Liver (tissue), 9 donors: ENCODE measurements around the gene CAPZA2. TPM values are rescaled to one million over a fixed set of nuclear protein-coding genes. Genes with fewer than 3 reads are reported as not detected.

Source experiments
- DNase-seq: peaks from one replicate; pipeline ENCODE4 v3.0.0-alpha.2; 2017; ENCODE audit warnings: low spot score
- H3K27ac ChIP-seq, 2 donors: one replicate each; pipeline ENCODE4 v1.7.0; 2013; ENCODE audit warnings: inconsistent platforms in 2 of 2, low read length in 2 of 2, control low read depth in 1 of 2, low read depth in 1 of 2, mild to moderate bottlenecking in 1 of 2
- H3K27me3 ChIP-seq, 4 donors: one replicate each; pipeline versions ENCODE4 v1.6.1 to v1.7.0; 2013; ENCODE audit warnings: low read length in 3 of 4, inconsistent platforms in 1 of 4, mild to moderate bottlenecking in 1 of 4, moderate library complexity in 1 of 4; ENCODE audit not compliant: control insufficient read depth in 4 of 4, insufficient read depth in 4 of 4
- H3K36me3 ChIP-seq, 4 donors: one replicate each; pipeline versions ENCODE4 v1.6.1 to v1.7.0; 2013; ENCODE audit warnings: low read length in 3 of 4, mild to moderate bottlenecking in 3 of 4, low read depth in 1 of 4, moderate library complexity in 1 of 4; ENCODE audit not compliant: control insufficient read depth in 4 of 4, insufficient read depth in 3 of 4
- H3K4me1 ChIP-seq, 4 donors: one replicate each; pipeline versions ENCODE4 v1.6.1 to v1.7.0; 2013; ENCODE audit warnings: low read length in 3 of 4, mild to moderate bottlenecking in 3 of 4, moderate library complexity in 1 of 4; ENCODE audit not compliant: control insufficient read depth in 4 of 4, insufficient read depth in 4 of 4
- H3K4me3 ChIP-seq, 3 donors: one replicate each; pipeline versions ENCODE4 v1.6.1 to v1.7.0; 2013; ENCODE audit warnings: low read length in 3 of 3, control low read depth in 1 of 3, low read depth in 1 of 3, mild to moderate bottlenecking in 1 of 3
- H3K9ac ChIP-seq, 2 donors: one replicate each; pipeline ENCODE4 v1.7.0; 2013; ENCODE audit warnings: low read length in 2 of 2, mild to moderate bottlenecking in 2 of 2, moderate library complexity in 2 of 2, control low read depth in 1 of 2, low read depth in 1 of 2
- H3K9me3 ChIP-seq, 4 donors: one replicate each; pipeline versions ENCODE4 v1.6.1 to v1.7.0; 2013; ENCODE audit warnings: low read length in 3 of 4; ENCODE audit not compliant: control insufficient read depth in 4 of 4
- CTCF ChIP-seq: fragments of 150-350 bp; IDR thresholded peaks from 2 replicates; pipeline ENCODE4 v1.5.1; 2017; ENCODE audit warnings: improper control_type of control experiment, low read depth, low read length; ENCODE audit not compliant: missing input control
- EGR1 ChIP-seq, 2 donors: IDR thresholded peaks; 2 replicates each; pipeline ENCODE4 v1.6.1; 2016 to 2018; ENCODE audit warnings: antibody characterized with exemption in 2 of 2, low read depth in 2 of 2
- FOXA1 ChIP-seq: IDR thresholded peaks from 2 replicates; pipeline ENCODE4 v1.6.1; 2016; ENCODE audit warnings: antibody characterized with exemption
- FOXA2 ChIP-seq: IDR thresholded peaks from 2 replicates; pipeline ENCODE4 v1.6.1; 2016; ENCODE audit warnings: antibody characterized with exemption
- GABPA ChIP-seq, 2 donors: IDR thresholded peaks in 1 of 2; conservative IDR thresholded peaks in 1 of 2; 2 replicates each; pipeline ENCODE4 v1.6.1; 2016; ENCODE audit warnings: antibody characterized with exemption in 2 of 2, mild to moderate bottlenecking in 1 of 2, moderate library complexity in 1 of 2
- JUND ChIP-seq, 2 donors: IDR thresholded peaks; 2 replicates each; pipeline ENCODE4 v1.6.1; 2016; ENCODE audit warnings: antibody characterized with exemption in 2 of 2
- MAX ChIP-seq: IDR thresholded peaks from 2 replicates; pipeline ENCODE4 v1.6.1; 2016; ENCODE audit warnings: antibody characterized with exemption
- NR2F2 ChIP-seq: IDR thresholded peaks from 2 replicates; pipeline ENCODE4 v1.6.1; 2016; ENCODE audit warnings: antibody characterized with exemption
- RAD21 ChIP-seq, 2 donors: IDR thresholded peaks; 2 replicates each; pipeline ENCODE4 v1.6.1; 2016; ENCODE audit warnings: antibody characterized with exemption in 2 of 2, mild to moderate bottlenecking in 2 of 2
- RXRA ChIP-seq, 2 donors: IDR thresholded peaks; 2 replicates each; pipeline ENCODE4 v1.6.1; 2017 to 2018; ENCODE audit warnings: antibody characterized with exemption in 2 of 2, mild to moderate bottlenecking in 1 of 2
- SP1 ChIP-seq: IDR thresholded peaks from 2 replicates; pipeline ENCODE4 v1.6.1; 2018; ENCODE audit warnings: antibody characterized with exemption, mild to moderate bottlenecking
- TAF1 ChIP-seq: conservative IDR thresholded peaks from 2 replicates; pipeline ENCODE4 v1.6.1; 2016; ENCODE audit warnings: antibody characterized with exemption, mild to moderate bottlenecking
- YY1 ChIP-seq: IDR thresholded peaks from 2 replicates; pipeline ENCODE4 v1.6.1; 2016; ENCODE audit warnings: antibody characterized with exemption, mild to moderate bottlenecking
- WGBS: extraction: QIAGEN DNeasy Blood & Tissue Kit; methylation state at CpG from one replicate; pipeline ENCODE4 v1.1.7; 2013; 5-methylcytosine and 5-hydroxymethylcytosine counted together
- polyA plus RNA-seq, 2 donors: library from polyadenylated mRNA; stranded (reverse) in 1 of 2; unstranded in 1 of 2; fragments of 200-250 nt in 1 of 2; fragments of >200 nt in 1 of 2; fragmentation: Nextera tagmentation in 1 of 2; extraction: Ambion mirVana in 1 of 2; gene quantifications; one replicate each; pipeline versions ENCODE4 v1.2.1 to v1.2.3, GENCODE V29; 2013 to 2015
- total RNA-seq, 2 donors: library from RNA; depleted of rRNA; stranded (reverse); fragments of >200 nt; gene quantifications; one replicate each; pipeline ENCODE4 v1.2.3, GENCODE V29; 2014
- TF ChIP-seq, protein P1 (sequence below): IDR thresholded peaks from 2 replicates; pipeline ENCODE4 v1.6.1; 2016; ENCODE audit warnings: antibody characterized with exemption, mild to moderate bottlenecking
- TF ChIP-seq, protein P2 (sequence below): IDR thresholded peaks from 2 replicates; pipeline ENCODE4 v1.6.1; 2016; ENCODE audit warnings: antibody characterized with exemption
- TF ChIP-seq, protein P3 (sequence below): IDR thresholded peaks from 2 replicates; pipeline ENCODE4 v1.6.1; 2016; ENCODE audit warnings: antibody characterized with exemption
- donor health status: healthy.
- donor health status: healthy.
- donor health status: healthy.
- donor health status: healthy.
- donor health status: healthy.

CAPZA2 gene
- total and polyA plus RNA-seq, 4 donors, result 45.1 to 90.0 (median 69.1) TPM

GRCh38 chr7:116950889-116951351, 88.5 kb downstream of the CAPZA2 start (continued):
- no peak for TF ChIP-seq NR2F2

GRCh38 chr7:116951366-116952292, 89.2 kb downstream of the CAPZA2 start:
- Histone ChIP-seq H3K27me3 (no peaks in the 10 kb centered on the region), H3K4me3 (no peak overlapping the region), H3K4me1 (peaks cover 0 to 21% (median 10%) of the 10 kb centered on the region in 4 donors), H3K27ac (no peak overlapping the region), H3K9ac (no peak overlapping the region), H3K36me3 (no peaks in the 10 kb centered on the region), H3K9me3 (no peaks in the 10 kb centered on the region)
- TF ChIP-seq, protein P1, sequence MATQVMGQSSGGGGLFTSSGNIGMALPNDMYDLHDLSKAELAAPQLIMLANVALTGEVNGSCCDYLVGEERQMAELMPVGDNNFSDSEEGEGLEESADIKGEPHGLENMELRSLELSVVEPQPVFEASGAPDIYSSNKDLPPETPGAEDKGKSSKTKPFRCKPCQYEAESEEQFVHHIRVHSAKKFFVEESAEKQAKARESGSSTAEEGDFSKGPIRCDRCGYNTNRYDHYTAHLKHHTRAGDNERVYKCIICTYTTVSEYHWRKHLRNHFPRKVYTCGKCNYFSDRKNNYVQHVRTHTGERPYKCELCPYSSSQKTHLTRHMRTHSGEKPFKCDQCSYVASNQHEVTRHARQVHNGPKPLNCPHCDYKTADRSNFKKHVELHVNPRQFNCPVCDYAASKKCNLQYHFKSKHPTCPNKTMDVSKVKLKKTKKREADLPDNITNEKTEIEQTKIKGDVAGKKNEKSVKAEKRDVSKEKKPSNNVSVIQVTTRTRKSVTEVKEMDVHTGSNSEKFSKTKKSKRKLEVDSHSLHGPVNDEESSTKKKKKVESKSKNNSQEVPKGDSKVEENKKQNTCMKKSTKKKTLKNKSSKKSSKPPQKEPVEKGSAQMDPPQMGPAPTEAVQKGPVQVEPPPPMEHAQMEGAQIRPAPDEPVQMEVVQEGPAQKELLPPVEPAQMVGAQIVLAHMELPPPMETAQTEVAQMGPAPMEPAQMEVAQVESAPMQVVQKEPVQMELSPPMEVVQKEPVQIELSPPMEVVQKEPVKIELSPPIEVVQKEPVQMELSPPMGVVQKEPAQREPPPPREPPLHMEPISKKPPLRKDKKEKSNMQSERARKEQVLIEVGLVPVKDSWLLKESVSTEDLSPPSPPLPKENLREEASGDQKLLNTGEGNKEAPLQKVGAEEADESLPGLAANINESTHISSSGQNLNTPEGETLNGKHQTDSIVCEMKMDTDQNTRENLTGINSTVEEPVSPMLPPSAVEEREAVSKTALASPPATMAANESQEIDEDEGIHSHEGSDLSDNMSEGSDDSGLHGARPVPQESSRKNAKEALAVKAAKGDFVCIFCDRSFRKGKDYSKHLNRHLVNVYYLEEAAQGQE, result no peak
- TF ChIP-seq EGR1 (IDR thresholded peaks at IDR 0.05; ENCODE audit: low read depth in 2 of 2) (no peak), FOXA1 (no peak), RAD21 (IDR thresholded peaks at IDR 0.05) (no peak), YY1 (no peak), RXRA (IDR thresholded peaks at IDR 0.05) (no peak), CTCF (no peak), TAF1 (no peak), FOXA2 (no peak), GABPA (IDR thresholded peaks at IDR 0.05 in 1 of 2, conservative IDR thresholded peaks at IDR 0.05 in 1 of 2) (no peak), SP1 (no peak), JUND (IDR thresholded peaks at IDR 0.05) (no peak), MAX (no peak), NR2F2 (no peak)
- TF ChIP-seq, protein P2, sequence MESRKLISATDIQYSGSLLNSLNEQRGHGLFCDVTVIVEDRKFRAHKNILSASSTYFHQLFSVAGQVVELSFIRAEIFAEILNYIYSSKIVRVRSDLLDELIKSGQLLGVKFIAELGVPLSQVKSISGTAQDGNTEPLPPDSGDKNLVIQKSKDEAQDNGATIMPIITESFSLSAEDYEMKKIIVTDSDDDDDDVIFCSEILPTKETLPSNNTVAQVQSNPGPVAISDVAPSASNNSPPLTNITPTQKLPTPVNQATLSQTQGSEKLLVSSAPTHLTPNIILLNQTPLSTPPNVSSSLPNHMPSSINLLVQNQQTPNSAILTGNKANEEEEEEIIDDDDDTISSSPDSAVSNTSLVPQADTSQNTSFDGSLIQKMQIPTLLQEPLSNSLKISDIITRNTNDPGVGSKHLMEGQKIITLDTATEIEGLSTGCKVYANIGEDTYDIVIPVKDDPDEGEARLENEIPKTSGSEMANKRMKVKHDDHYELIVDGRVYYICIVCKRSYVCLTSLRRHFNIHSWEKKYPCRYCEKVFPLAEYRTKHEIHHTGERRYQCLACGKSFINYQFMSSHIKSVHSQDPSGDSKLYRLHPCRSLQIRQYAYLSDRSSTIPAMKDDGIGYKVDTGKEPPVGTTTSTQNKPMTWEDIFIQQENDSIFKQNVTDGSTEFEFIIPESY, result no peak
- TF ChIP-seq, protein P3, sequence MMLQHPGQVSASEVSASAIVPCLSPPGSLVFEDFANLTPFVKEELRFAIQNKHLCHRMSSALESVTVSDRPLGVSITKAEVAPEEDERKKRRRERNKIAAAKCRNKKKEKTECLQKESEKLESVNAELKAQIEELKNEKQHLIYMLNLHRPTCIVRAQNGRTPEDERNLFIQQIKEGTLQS, result no peak
- DNase-seq, result no peak
- 95% methylated on average over 17 of the region's 17 CpGs for WGBS
